ENCODE measurements around the gene SDHC. TPM values are rescaled to one million over a fixed set of nuclear protein-coding genes. Genes with fewer than 3 reads are reported as not detected.

SDHC gene
- total and polyA plus RNA-seq, 2 donors (not counting 1 experiment from before 2014, with no cell fraction given): 78.3 to 109 TPM

DNA sequence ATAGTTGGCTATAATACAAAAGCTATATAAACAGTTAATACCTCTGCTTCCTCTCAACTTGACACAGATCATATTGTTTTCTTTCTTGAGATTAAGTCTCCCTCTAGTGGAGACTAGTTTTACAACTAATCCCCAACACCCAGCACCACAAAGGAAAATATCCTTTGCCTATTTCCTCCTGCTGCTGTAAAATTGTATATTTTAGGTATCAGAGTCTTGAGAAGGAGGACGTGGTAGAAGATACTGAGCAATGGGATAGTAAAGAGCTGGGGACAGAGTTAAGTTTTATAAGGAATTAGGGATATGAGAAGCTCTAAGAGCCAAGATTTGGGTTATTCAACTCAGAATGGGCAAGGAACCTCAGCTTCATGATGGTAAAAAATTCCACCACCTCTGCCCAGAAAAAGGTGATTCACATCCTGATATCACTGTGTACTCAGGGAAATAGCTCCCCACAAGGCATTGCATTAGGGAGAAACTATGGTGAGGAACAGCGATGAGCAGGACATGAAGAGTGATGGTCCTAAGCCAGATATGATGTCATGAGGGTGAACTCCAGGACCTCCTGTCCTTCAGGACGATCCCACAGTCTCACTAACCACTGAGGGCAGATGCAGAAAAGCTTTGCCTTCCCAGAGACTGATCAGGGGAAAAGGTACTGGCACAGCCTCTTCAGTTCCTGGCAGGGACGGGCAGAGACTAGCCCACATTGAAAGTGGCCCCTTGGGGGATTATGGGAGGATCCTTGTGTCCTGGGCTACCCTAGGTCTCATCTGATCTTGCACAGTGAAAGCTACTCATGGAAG lies 68.2 kb downstream of the SDHC start:
- no peaks in the 10 kb centered on the region for H3K27me3 ChIP-seq (replicated peaks in 1 of 4; ENCODE audit: control extremely low read depth in 1 of 4, control insufficient read depth in 3 of 4, insufficient read depth in 4 of 4, low read length in 3 of 4)
- H2AFZ ChIP-seq (ENCODE audit: insufficient read depth, low read depth, low read length, poor library complexity, severe bottlenecking): no peak overlapping the region
- H3K9ac ChIP-seq (ENCODE audit: low read length): no peak overlapping the region
- no peak overlapping the region for H3K4me2 ChIP-seq (replicated peaks; ENCODE audit: low read depth, low read length, poor library complexity, severe bottlenecking)
- peak; percentile 68 for DNase-seq
- 44% methylated on average over 2 of the region's 4 CpGs for WGBS (ENCODE audit: insufficient coverage)
- intact Hi-C loops (cut with micrococcal nuclease): loop anchor here (1.0 to 10.0 kb wide), 5 partner anchors 75 to 288 kb away; partner anchors contain the start of genes KLHDC9 and MPZ
- H3K9me3 ChIP-seq (ENCODE audit: control extremely low read depth in 1 of 3, control insufficient read depth in 2 of 3, insufficient read depth in 1 of 3, low read length in 2 of 3): no peaks in the 10 kb centered on the region
- H3K79me2 ChIP-seq (ENCODE audit: control insufficient read depth, insufficient read depth, low read length): no peaks in the 10 kb centered on the region
- Mint-ChIP-seq H3K27me3 (no peaks in the 10 kb centered on the region), H3K9me3 (ENCODE audit: insufficient read depth) (no peaks in the 10 kb centered on the region), H3K4me1 (peaks cover 6% of the 10 kb centered on the region), H3K4me3 (no peak overlapping the region), H3K27ac (no peak overlapping the region)
- peak; percentile 86 for ATAC-seq (ENCODE audit: low read depth)
- no peaks in the 10 kb centered on the region for H3K36me3 ChIP-seq (replicated peaks in 1 of 2; ENCODE audit: control extremely low read depth in 1 of 2, control insufficient read depth in 1 of 2, extremely low read depth in 1 of 2, insufficient read depth in 2 of 2, low read length in 1 of 2)
- H3K4me1 ChIP-seq (ENCODE audit: control insufficient read depth in 2 of 2, insufficient read depth in 2 of 2, low read length in 2 of 2): peaks cover 3% of the 10 kb centered on the region in 2 donors
- H3K4me3 ChIP-seq (ENCODE audit: control extremely low read depth in 1 of 5, extremely low read depth in 1 of 5, insufficient read depth in 1 of 5, low read depth in 2 of 5, low read length in 4 of 5): no peak overlapping the region
- no peaks in the 10 kb centered on the region for H4K20me1 ChIP-seq (ENCODE audit: control insufficient read depth, insufficient read depth, low read length, poor library complexity, severe bottlenecking)
- POLR2A ChIA-PET: interaction anchor here (0.5 kb wide), 1 partner anchor 29 kb away, joined by 4 read pairs; no protein-coding TSS in a partner anchor
- CTCF ChIA-PET: interaction anchor here (0.5 to 6.8 kb wide), 47 partner anchors 9 to 1120 kb away, joined by 3 to 104 read pairs (median 5); partner anchors contain the start of genes ADAMTS4, APOA2, ARHGAP30 and DCAF8
- TF ChIP-seq, protein P1, sequence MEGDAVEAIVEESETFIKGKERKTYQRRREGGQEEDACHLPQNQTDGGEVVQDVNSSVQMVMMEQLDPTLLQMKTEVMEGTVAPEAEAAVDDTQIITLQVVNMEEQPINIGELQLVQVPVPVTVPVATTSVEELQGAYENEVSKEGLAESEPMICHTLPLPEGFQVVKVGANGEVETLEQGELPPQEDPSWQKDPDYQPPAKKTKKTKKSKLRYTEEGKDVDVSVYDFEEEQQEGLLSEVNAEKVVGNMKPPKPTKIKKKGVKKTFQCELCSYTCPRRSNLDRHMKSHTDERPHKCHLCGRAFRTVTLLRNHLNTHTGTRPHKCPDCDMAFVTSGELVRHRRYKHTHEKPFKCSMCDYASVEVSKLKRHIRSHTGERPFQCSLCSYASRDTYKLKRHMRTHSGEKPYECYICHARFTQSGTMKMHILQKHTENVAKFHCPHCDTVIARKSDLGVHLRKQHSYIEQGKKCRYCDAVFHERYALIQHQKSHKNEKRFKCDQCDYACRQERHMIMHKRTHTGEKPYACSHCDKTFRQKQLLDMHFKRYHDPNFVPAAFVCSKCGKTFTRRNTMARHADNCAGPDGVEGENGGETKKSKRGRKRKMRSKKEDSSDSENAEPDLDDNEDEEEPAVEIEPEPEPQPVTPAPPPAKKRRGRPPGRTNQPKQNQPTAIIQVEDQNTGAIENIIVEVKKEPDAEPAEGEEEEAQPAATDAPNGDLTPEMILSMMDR (IDR thresholded peaks at IDR 0.05): peak; percentile 85
- TF ChIP-seq EZH2 (IDR thresholded peaks at IDR 0.05; ENCODE audit: borderline replicate concordance, insufficient read depth, low read depth, low read length, poor library complexity, severe bottlenecking): no peak
- H3K27ac ChIP-seq (ENCODE audit: low read length in 2 of 2): no peak overlapping the region

DNA sequence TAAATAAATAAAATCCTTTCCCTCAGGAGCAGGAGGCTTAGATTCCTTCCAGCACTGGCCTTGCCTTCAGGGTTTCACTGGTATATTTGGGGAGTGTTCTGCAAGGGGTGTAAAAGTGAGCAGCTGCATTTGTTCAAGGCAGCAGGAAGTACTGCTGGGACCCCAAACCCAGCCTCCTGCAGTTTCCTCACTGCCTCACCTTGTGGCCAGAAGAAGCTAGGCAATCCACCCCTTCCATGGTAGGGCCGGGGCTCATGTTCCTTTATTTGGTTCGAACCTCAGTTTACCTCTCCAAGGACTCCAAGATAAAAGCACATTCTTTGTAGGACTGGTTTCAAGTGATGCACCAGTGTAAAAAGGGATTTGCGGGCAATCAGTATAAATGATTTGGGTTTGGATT lies 74.5 kb downstream of the SDHC start:
- Histone ChIP-seq H3K9ac (ENCODE audit: low read length) (no peak overlapping the region), H3K27ac (ENCODE audit: low read length in 2 of 2) (no peak overlapping the region), H3K79me2 (ENCODE audit: control insufficient read depth, insufficient read depth, low read length) (no peaks in the 10 kb centered on the region), H2AFZ (ENCODE audit: insufficient read depth, low read depth, low read length, poor library complexity, severe bottlenecking) (no peak overlapping the region), H3K4me1 (ENCODE audit: control insufficient read depth in 2 of 2, insufficient read depth in 2 of 2, low read length in 2 of 2) (peaks cover 9 to 14% of the 10 kb centered on the region in 2 donors), H3K9me3 (ENCODE audit: control extremely low read depth in 1 of 3, control insufficient read depth in 2 of 3, insufficient read depth in 1 of 3, low read length in 2 of 3) (no peaks in the 10 kb centered on the region), H3K27me3 (replicated peaks in 1 of 4; ENCODE audit: control extremely low read depth in 1 of 4, control insufficient read depth in 3 of 4, insufficient read depth in 4 of 4, low read length in 3 of 4) (no peaks in the 10 kb centered on the region), H3K4me3 (ENCODE audit: control extremely low read depth in 1 of 5, extremely low read depth in 1 of 5, insufficient read depth in 1 of 5, low read depth in 2 of 5, low read length in 4 of 5) (no peak overlapping the region), H3K4me2 (replicated peaks; ENCODE audit: low read depth, low read length, poor library complexity, severe bottlenecking) (no peak overlapping the region), H3K36me3 (replicated peaks in 1 of 2; ENCODE audit: control extremely low read depth in 1 of 2, control insufficient read depth in 1 of 2, extremely low read depth in 1 of 2, insufficient read depth in 2 of 2, low read length in 1 of 2) (no peaks in the 10 kb centered on the region), H4K20me1 (ENCODE audit: control insufficient read depth, insufficient read depth, low read length, poor library complexity, severe bottlenecking) (no peaks in the 10 kb centered on the region)
- ChIA-PET POLR2A (no interaction called here), CTCF (interaction anchor here (1.5 to 1.6 kb wide), 2 partner anchors 178 to 187 kb away, joined by 4 read pairs; partner anchors contain the start of gene NDUFS2)
- H3K27ac Mint-ChIP-seq: no peak overlapping the region
- DNase-seq: no peak
- no peaks in the 10 kb centered on the region for H3K9me3 Mint-ChIP-seq (ENCODE audit: insufficient read depth)
- ATAC-seq (ENCODE audit: low read depth): no peak
- H3K4me3 Mint-ChIP-seq: peak overlapping the region; percentile 47
- WGBS (ENCODE audit: insufficient coverage): no CpG with 5 or more reads among the region's 3 CpGs
- intact Hi-C loops (cut with micrococcal nuclease): loop anchor here (2.0 to 10.0 kb wide), 2 partner anchors 186 to 294 kb away; partner anchors contain the start of genes KLHDC9 and NDUFS2
- TF ChIP-seq, protein P1 (IDR thresholded peaks at IDR 0.05): no peak
- TF ChIP-seq EZH2 (IDR thresholded peaks at IDR 0.05; ENCODE audit: borderline replicate concordance, insufficient read depth, low read depth, low read length, poor library complexity, severe bottlenecking): no peak
- H3K4me1 Mint-ChIP-seq: peaks cover 18% of the 10 kb centered on the region
- no peaks in the 10 kb centered on the region for H3K27me3 Mint-ChIP-seq

Measured in B cell (primary cell).